Endometrial microvascular endothelial cells (primary cell): ENCODE data around the gene CHSY1. TPM values are rescaled to one million over a fixed set of nuclear protein-coding genes. Genes with fewer than 3 reads are reported as not detected.
"Not testable (repeated sequence)": the region's sequence is repeated elsewhere in the genome, so short reads cannot be mapped to it uniquely, and the experiment has no call there.

Experiments
- in situ Hi-C: cut with HindIII; loops from 2 replicates; pipeline ENCODE4 v1.10.0; 2017; ENCODE audit warnings: low sequenced_read_pairs, low pct_unique_long_range_greater_than_20kb; ENCODE audit errors: inconsistent ontology term
- total RNA-seq: library from RNA; depleted of rRNA; stranded (reverse); fragments of >200 nt; gene quantifications from one replicate; pipeline ENCODE4 v1.2.3, GENCODE V29; 2015; ENCODE audit errors: inconsistent ontology term

Gene CHSY1, protein sequence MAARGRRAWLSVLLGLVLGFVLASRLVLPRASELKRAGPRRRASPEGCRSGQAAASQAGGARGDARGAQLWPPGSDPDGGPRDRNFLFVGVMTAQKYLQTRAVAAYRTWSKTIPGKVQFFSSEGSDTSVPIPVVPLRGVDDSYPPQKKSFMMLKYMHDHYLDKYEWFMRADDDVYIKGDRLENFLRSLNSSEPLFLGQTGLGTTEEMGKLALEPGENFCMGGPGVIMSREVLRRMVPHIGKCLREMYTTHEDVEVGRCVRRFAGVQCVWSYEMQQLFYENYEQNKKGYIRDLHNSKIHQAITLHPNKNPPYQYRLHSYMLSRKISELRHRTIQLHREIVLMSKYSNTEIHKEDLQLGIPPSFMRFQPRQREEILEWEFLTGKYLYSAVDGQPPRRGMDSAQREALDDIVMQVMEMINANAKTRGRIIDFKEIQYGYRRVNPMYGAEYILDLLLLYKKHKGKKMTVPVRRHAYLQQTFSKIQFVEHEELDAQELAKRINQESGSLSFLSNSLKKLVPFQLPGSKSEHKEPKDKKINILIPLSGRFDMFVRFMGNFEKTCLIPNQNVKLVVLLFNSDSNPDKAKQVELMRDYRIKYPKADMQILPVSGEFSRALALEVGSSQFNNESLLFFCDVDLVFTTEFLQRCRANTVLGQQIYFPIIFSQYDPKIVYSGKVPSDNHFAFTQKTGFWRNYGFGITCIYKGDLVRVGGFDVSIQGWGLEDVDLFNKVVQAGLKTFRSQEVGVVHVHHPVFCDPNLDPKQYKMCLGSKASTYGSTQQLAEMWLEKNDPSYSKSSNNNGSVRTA
- 35.7 TPM for total RNA-seq

DNA sequence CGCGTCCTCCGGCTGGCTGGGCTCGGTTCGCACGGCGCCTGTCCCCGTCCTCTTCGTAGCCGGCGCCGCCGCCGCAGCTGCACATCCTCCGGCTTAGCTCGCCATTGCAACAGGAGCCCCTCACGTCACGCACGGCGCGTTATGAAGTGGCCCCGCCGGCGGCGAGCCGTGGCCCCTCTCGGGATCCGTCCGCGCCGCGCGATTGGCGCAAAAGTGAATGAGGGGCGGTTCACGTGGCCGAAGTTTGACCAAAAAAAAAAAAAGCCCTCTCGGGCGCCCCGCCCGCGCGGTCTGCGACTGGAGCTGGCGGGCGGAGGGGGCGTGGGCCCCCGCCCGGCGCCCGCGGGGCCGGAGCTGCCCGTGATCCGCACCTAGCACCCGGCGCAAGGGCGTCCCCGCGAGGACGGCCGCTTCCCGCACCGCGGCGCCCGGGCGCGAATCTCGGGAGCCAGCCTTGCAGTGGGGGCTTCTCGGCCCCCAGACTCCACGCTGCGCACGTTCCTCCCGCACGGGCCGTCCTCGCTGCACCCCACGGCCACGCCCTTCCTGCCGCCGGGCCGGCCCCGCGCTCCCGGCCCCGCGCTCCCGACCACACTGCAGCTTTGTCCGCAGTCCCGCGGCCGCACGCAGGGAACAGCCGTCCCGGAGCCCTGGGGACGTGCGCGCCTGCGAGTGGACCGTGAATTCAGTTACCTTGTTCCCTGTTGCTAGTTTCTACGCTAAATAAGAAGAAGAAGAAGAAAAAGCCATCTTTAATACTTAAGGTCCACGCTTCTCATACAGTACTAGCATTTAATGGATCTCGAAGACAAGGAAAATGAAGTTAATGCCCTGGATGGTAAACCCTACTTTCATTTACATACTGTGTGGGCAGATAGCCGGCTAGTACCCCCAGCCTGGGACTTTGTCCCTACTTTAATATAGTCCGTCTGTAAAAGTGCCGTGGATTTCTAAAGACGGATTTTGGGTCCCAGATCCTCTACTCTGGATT is at the start of gene CHSY1:
Gene CHSY1, minus strand, starts transcription at position 219 of the 991 bp plus-strand sequence. CDS start 592 bp downstream, outside the sequence.
- in situ Hi-C loops, result no loop called here

DNA sequence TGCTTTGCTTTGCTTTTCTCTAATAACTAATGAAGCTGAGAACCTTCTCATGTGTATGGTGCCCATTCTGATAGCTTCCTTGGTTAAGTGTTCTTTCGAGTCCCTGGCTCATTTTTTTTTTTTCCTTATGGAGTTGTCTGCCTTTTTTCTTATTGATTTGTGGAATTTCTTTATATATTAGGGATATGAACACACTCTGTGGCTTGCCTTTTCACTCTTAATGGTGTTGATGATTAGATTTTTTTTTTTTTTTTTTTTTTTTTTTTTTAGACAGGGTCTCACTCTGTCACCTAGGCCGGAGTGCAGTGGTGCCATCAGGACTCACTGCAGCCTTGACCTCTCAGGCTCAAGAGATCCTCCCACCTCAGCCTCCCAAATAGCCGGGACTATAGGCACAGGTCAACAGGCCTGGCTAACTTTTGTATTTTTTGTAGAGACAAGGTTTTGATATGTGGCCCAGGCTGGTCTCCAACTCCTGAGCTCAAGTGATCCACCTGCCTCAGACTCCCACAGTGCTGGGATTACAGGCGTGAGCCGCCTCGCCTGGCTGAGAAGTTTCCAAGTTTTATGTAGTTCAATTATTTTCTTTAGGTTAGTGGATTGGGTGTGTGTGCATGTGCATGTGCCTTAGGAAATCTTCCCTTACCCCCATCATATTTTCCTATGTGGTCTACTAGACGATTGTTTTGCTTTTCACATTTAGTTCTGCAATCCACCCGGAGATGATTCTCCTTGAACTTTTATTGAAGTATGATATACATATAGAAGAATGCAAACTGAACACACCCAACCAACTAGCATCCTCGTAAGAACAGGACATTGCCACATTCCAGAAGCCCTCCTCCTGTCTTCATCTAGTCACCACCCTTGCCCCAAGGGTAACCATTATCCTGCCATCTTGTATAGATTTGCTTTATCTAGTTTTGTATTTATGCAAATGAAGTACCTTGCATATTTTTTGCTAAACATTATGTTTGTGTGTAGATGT is 44.9 kb upstream of the CHSY1 start:
- in situ Hi-C loops, result no loop called here

DNA sequence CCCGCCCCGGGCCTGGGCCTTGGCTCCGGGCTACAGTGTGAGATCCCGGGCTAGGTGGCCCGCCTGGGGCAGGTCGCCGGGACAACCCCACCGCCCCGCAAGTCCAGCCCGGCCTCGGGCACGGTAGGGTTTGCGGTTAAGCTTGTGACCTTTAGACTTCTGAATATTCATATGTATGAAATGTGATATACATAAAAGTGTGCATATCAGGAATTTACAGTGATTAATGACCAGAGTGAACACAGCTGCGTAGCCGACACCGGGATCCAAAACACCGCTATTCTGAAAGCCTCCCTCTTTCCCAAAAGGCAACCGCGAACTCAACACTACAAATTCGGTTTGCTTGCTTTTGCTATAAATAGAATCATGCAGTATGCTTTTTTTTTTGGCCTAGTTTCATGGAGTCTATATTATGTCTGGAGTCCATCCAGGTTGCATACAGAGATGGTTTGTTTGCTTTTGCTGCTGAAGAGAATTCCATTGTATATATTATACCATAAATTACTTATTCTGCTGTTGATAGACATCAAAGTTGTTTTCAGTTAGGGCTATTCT is 43.8 kb upstream of the CHSY1 start:
- in situ Hi-C loops, result no loop called here

DNA sequence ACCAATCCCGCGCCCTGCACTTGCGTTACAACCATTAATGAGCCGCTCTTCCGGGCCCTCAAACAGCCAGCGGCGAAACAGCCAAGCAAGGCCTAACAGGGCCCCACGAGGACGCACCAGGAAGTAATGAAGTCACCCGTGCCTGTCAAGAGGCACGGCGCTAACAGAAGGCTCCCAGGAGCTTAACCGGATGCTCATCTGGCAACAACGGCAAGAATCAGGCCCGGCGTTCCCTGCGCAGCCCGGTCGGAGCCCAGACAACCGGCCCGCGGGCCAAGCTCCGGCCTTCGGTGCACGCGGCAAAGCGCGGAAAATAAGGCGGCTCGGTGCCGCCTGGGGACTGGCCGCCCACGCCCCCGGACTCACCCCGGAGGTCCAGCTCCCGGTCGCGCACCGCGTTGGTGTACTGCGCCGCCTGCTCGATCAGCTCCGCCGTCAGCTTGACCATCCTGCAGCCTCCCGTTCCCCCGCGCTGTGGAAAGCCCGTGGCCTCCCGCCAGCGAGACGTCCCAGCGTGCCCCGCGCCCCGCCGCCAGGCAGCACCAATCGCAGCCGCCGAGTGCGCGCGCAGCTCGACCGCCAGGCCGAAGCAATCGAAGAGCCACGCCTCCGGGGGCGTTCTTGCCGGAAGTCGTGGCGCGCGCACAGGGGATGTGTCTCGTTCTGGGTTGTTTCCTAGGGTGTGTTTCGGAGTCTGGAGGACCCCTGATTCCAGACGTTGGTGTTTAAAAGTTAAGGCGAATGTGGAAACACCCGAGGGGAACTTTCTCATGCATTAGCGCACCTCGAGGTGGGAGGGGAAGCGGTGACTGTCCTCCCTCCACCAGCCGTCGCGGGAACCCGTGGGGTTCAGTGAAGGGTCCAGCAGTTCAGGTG is 43.1 kb upstream of the CHSY1 start, which contains the start of gene SNRPA1:
Gene SNRPA1, minus strand, starts transcription at position 518 of the 876 bp plus-strand sequence. Its CDS starts 70 bp downstream, at position 448.
- in situ Hi-C loops, result no loop called here

DNA sequence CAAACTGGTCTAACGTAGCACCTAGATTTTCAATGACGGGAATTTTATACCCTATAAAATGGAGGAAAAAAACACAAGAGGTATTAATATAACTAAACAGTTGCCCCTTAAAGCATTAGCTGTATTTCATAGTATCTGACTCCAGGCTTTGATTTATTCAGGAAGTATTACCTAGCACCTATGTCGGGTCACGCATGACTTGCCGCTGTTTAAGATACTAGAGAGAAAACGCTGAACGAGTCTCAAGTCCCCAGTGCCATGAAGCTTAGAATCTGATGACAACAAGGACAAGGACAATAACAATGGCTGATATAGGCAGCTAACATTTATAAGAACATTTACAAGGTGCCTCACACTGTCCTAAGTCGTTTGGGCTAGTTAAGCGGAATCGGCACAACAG is 41.3 kb upstream of the CHSY1 start:
- in situ Hi-C loops, result no loop called here

DNA sequence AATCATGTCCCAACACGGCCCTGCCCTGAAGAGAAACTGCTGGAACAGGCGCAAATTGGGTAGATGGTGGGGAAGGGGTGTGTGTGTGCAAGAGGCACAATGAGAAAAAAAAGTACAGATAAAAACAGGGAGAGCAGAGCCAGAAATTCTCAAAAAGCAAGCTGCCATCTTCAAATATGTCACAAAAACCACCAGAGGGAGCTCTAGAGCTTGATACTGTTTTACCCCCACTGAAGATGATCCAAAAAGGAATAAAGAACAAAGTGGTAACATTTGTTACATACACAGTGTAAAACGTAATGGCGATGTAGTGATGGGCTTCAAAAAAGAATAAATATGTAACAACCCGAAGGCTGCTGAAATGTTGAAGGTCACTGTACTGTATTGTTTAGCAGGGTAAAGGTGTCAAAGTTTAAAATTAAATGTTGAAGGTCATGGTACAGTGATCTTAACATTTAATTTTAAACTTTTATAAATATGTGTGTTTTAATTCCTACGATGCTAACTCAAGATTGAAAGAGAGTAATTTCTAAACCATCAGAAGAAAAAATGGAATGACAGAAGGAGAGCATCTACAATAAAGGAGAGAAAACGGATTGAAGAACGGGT is 37.2 kb upstream of the CHSY1 start:
- in situ Hi-C loops, result no loop called here

DNA sequence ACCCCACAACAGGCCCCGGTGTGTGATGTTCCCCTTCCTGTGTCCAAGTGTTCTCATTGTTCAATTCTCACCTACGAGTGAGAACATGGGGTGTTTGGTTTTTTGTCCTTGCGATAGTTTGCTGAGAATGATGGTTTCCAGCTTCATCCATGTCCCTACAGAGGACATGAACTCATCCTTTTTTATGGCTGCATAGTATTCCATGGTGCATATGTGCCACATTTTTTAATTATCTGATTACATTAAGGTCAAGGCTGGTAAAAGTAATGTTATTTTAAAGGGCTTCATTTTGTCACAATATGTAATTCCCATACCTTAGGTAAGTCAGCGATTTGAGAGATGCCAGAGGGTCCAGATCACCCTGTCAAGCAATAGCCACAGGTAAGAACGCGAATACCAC is 35.5 kb upstream of the CHSY1 start:
- in situ Hi-C loops, result not testable (repeated sequence)

DNA sequence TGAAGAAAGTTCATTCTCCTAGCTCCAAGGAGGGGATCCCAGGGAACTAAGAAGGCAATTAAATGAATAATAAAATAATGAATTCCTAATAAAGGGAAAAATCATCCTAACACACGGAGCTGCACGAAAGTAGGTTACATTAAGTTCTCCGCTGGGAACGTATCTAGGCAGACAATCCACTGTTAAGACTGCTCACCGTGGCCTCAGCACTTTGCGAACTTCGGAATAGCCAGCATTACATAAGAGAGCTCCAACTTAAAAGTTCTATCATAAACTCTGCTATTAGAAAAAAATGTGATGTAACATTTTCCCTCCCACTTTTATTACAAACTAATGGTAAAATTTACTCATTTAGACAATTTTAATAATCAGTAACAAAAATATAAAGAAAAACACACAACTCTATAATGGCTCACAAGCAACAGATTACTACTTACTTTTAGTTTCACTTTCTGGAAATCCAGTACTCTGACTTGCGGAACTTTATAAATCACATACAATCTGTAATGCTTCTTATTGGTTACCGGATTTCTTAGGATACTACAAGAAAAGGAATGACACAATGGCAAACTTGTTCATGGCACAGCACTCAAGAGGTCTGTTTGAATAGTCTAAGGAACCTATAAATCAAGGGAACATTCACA is 34.7 kb upstream of the CHSY1 start:
- in situ Hi-C loops, result no loop called here

DNA sequence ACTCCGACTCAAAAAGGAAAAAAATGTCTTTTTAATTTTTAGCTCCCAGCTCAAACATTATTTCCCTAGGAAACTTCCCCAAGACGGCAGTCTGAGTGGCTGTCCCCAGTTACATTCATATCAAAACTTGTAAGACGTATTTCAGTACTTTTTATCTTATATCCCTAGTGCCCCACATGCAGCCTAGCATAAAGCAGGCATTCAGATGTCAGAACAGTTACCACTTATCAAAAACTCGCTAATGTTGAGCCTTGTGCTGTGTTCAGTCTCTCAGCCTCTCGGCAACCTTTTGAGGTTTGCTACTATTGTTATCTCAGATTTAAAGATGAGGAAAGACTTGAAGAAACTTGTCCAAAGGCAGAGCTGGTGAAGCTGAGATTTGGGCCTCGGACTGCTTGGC is 32.1 kb upstream of the CHSY1 start:
- in situ Hi-C loops, result no loop called here

DNA sequence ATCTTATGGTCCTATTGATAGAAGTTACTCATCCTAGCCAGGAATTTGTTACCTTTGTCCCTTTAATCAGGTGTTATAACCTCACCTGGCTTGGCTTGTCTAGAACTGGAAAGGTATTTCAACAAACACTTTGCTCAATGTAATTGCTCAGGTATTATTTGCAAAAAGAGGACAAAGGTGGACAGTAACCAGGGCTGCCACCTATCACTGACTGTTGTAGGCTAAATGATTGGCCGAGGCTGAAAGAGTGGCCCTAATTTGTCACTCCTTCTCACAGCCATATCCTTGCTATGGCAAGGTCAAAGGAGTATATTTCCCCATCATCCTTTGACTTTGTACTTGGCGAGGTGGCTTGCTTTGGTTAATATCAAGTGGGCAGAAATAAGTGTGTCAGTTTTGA is 28.2 kb upstream of the CHSY1 start:
- in situ Hi-C loops, result no loop called here

DNA sequence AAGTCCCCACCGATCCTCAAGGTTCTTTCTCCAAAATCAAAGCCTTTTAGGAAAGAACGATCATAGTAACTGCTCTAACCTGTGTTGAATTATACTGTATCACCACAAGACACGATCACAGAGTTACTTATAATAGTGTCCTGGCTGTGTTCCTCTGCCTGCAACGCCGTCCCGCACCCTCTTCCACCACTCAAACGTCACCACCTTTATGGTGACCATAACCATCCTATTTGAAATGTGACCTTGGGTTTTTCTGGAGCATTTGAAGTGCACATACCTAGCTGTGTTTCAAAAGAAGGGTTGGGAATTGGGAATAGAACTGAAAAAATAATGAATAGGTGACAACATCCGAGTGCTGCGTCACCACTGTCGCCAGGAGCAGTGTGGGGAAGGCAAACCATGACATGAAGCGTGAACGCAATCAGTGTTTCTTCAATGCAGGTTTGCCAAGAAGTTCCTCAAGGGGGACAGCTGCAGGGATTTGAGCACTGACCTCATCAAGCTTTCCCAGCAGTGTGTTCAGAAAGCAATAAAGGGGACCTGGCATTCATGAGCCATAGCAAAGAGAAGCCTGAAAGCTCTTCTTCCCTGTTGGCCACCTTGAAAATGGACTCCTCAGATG is 26.2 kb upstream of the CHSY1 start:
- in situ Hi-C loops, result loop anchor here (10.0 kb wide), 1 partner anchor 373 kb away; no protein-coding TSS in a partner anchor

DNA sequence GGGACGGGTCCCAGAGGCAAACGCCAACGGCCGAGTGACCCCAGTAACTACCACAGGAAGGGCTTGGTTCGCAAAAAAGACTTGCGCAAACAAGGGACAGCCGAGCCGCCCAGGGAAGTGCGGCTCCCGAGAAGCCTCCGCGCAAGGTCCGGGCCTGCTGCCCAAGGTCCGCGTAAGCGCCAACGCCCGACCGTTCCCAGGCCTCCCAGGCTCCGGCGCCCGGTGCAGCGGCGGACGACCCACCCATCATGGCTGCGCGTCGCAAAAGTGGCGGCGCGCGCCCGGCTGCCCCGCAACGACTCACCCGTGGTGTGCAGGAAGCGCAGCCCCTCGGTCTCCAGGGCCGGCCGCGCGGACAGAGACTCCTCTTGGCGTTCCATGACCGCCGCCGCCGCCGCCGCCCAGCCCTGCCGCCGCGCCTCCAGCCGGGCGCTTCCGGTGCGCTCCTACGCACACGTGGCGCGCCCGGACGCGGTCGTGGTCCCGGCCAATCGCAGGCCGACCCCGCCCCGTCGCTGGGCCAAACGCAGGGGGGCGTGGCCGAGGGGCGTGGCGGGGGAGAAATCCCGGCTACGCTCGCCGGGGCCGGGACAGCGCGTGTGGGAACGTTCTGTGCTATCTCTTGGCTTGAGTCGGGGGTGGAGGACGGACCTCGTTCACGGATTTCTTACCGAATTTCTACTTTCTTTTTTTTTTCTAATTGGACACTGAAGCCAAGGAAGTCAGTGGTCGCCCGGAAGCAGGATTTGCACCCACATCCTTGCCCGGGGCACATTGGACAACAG is 25.4 kb upstream of the CHSY1 start, which contains the start of gene SELENOS:
Gene SELENOS, minus strand, starts transcription at position 448 of the 785 bp plus-strand sequence. Its CDS starts 68 bp downstream, at position 380.
- in situ Hi-C loops, result loop anchor here (10.0 kb wide), 1 partner anchor 372 kb away; no protein-coding TSS in a partner anchor

DNA sequence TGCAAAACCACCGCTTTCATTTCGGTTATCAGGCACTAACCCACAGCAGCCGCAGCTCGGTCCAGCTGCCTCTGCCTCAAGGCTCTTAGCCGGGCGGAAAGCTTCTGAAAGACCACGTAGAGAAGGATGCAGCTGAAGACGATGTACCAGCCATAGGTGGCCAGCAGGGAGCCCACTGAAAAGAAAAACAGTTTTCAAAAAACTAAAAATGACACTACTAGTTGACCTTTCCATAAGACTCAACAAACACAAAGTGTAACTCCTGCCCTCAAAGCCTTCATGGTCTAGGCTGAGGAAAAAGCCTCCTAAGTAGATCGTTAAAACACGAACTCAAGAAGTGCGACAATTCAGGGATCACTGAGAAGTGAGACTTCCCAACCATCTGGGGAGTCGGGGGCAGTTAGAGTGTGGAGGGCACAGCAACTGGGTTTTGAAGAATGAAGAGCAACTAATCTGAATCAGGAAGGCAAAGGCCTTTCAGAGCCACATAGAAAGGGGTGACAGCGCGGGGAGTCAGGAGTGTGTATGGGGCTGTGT is 24.7 kb upstream of the CHSY1 start:
- in situ Hi-C loops, result loop anchor here (10.0 kb wide), 1 partner anchor 372 kb away; no protein-coding TSS in a partner anchor

DNA sequence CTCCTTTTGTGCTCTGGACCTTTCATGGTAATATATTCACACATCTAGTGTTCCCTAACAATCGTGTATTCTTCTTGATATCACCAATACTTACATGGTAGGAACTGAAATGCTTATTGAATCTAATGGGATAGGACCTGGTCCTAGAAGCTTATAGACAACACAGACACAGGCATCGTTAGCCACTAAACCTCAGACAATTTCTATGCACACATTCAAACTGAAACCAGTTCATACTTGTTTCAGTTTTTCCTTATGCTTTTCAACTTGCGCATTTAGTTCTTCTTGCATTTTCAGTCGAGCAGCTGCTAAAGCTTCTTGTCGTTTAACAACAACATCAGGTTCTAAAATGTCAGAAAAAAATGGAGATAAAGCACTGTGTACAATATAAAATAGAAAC is 23.2 kb upstream of the CHSY1 start:
- in situ Hi-C loops, result loop anchor here (10.0 kb wide), 1 partner anchor 370 kb away; no protein-coding TSS in a partner anchor
